Measurements from ENCODE around the gene ENPP1. TPM values are rescaled to one million over a fixed set of nuclear protein-coding genes. Genes with fewer than 3 reads are reported as not detected.
"Not testable (repeated sequence)": the region's sequence is repeated elsewhere in the genome, so short reads cannot be mapped to it uniquely, and the experiment has no call there.

The ENPP1 gene
- total RNA-seq, 1 donor from 2014 or later: 3.5 TPM

- intact Hi-C loops (cut with micrococcal nuclease): no loop called here
Measured at GRCh38 chr6:131828080-131828479, 20.3 kb downstream of the ENPP1 start.

DNA sequence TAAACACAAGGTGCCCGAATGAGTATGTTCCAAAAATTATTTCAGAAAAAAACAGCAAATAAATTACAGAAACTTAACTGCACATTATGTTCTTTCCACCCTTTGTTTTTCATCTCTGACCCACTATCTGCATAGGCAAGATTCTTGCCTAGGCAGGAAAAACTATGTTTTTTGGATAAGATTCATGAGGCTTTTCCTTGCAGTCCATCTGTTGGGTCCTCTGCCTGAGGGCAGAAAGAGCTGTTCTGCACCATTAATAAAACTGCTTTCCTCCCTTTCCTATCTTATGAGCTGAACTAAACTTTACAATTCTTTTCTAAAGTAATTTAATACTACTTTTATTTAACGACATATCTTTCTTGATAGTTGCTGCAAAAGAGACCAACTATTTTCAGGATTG is 21.1 kb downstream of the ENPP1 start:
- intact Hi-C loops (cut with micrococcal nuclease): no loop called here

DNA sequence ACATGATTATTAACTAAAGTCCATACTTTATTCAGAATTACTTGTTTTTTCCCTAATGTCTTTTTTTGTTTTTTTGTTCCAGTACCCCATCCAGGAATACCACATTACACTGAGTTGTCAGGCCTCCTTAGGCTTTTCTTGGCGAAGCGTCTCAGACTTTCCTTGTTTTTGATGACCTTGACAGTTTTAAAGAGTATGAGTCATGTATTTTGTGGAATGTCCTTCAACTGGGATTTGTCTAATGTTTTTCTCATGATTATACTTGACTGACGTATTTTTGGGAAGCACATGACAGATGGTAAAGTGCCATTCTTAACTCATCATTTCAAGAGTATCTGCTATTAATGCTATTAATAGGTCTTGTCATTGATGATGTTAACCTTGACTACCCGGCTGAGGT is 23.6 kb downstream of the ENPP1 start:
- intact Hi-C loops (cut with micrococcal nuclease): no loop called here

DNA sequence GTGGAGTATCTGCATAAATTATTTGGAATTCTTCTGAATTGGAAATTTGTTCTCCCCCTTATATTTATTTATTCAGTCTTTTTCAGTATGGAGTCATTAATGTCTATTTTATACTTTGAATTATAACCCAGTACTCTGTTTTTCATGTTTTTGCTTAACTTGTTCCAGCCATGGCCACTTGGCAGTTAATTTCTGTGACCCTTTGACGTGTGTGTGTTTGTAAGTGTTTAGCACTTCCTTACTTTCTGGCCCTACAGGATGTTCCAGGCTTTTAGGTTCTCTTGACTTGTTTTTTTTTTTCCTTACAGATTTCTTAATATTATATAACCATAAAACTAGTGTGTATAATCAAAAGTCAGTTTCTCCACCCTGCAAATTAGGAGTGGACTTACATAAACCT is 24.1 kb downstream of the ENPP1 start:
- intact Hi-C loops (cut with micrococcal nuclease): no loop called here

DNA sequence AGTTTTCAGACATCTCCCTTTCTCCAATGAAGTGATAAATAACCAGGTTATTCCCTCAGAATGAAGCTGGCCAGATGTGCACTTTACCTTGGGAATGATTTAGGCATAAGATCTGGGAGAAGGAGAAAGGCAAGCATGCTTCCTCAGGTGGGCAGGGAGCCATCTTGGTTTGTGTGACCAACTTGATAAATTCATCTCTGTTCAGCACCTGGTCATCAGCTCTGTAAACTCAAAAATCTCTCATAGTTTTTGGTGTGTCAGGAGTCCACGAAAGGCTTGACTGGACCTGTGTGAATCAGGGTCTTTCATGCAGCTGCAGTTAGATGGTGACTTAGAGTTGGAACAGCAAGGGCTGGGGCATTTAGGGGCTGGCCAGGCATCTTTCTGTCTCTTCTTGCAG is 24.5 kb downstream of the ENPP1 start:
- intact Hi-C loops (cut with micrococcal nuclease): no loop called here

DNA sequence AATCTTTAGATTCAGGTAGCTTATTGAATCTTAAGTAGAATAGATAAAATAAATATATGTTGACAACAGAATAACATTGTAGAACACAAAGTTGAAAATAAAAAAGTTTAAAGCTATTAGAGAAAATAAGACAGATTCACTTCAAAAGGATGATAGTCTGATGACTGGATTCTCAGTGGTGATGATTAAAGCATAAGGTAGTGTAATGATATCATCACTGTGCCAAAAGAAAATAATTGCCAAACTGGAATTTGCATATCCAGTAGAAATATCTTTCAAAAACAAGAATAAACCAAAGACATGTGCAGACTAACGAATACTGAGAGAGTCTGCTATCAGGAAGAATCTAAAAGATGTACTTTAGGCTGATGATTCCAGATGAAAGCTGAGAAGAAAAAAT is 30.2 kb downstream of the ENPP1 start:
- intact Hi-C loops (cut with micrococcal nuclease): no loop called here

DNA sequence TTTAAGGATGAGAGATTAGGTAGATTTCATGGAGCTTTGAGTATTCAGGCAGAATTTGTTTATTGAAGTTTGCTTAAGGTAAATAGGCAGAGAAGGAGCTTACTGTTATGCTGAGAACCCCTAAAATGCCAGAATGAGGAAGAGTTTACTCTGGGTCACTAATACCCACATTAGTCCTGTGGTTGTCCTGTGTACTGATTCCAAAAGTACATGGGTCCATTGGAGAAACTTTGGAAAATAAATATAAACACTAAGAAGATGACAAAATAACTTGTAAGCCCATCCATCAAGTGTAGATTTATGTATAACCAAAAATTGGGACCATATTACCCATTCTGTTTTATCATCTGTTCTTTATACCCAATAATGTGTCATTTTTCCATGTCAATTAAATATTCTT is 31.6 kb downstream of the ENPP1 start:
- intact Hi-C loops (cut with micrococcal nuclease): no loop called here

- intact Hi-C loops (cut with micrococcal nuclease): no loop called here
Measured at GRCh38 chr6:131840441-131840840, 32.6 kb downstream of the ENPP1 start.

DNA sequence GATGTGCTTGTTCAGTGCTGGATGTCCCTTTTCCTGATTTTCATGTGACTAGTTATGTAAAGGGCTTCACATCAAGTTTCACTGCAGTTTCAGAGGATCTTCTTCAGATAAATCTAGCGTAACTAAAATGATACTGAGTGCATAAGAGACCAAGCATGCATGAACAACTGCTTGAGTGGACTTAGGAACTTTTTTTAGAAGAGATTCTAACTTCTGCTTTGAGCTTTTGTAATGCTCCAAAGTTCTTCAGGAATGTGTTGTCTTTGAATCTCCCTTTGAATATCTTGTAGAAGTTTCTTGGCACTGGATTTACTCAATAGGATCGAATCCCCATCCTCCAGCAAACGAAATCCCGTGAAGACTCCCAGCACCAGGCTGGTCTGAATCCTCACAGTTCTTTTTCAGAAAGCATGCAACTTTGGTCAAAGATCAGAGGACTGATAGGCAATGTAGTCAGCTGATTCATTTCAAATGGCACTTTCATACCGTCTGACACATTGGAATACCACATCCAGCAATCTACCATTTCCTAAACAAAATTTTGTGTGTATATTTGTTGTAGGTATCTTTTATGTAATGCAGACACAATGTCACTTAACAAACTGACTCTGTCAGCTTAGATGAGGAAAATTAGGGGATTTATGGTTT is 33.2 kb downstream of the ENPP1 start:
- intact Hi-C loops (cut with micrococcal nuclease): no loop called here

DNA sequence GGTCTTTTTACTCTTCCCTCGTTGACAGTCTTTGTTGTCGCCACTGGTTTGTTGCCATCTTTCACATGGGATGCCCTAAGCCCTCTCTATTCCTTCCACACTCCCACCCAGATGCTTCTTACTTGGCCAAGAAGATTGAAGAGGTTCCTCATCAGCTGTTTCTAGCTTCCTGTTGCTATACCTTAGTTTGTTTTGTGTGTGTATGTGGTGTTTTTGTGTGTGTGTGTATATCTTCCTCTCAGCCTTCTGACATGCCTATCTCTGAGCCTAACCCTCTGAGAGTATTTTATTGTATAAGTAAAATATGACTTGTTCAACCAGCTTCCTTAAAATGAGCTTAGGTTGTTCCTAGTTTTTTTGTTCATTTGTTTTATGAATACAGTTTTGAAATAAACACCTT is 35.9 kb downstream of the ENPP1 start:
- intact Hi-C loops (cut with micrococcal nuclease): no loop called here

DNA sequence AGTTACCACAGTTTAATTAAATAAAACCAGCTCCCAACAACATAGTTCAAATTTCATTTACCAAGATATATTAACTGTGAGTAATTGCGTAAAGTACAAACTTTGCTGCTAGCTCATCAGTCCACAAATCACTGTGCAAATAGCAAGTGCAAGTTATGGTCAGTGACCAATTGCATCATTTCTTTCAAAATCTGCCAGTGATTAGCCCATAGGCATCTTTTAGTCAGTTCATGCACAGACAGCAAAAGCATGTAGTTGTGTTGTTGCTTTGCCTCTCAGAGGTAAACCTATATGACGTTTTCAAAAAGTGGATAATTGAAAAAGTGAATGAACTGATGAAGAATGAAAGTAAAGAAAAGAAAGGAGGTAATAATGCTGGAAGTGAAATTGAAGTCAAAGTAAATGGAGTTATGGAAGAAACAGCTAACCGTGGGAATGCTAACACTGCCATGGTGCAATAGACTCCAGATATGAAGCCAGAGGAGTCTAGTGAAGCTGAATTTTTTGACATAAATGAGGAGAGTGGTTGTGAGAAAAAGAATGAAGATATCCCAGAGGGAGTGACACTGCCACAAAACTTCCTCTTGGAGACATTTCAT is 36.5 kb downstream of the ENPP1 start:
- intact Hi-C loops (cut with micrococcal nuclease): no loop called here

GRCh38 chr6:131846023-131846663 is 38.3 kb downstream of the ENPP1 start:
- intact Hi-C loops (cut with micrococcal nuclease): no loop called here

DNA sequence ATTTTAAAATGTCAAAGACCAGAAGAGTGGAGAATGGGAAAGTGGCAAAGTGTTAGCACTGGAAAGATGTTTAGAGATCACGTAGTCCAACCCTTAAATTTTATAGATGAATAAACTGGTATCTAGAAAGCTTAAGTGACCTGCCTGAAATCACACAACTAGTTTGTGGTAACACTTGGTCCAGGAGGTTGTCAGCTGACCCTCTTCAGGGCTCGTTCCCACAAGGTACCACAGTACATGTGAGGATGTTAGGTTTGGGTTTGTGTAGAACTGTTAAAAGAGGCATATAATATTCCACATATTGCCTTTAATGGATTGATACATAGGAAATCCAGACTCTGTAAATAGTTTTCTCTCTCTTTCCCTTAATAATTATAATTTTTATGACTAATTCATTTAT is 39.1 kb downstream of the ENPP1 start:
- intact Hi-C loops (cut with micrococcal nuclease): no loop called here

- intact Hi-C loops (cut with micrococcal nuclease): no loop called here
Measured at GRCh38 chr6:131849799-131850198, 42.0 kb downstream of the ENPP1 start.

DNA sequence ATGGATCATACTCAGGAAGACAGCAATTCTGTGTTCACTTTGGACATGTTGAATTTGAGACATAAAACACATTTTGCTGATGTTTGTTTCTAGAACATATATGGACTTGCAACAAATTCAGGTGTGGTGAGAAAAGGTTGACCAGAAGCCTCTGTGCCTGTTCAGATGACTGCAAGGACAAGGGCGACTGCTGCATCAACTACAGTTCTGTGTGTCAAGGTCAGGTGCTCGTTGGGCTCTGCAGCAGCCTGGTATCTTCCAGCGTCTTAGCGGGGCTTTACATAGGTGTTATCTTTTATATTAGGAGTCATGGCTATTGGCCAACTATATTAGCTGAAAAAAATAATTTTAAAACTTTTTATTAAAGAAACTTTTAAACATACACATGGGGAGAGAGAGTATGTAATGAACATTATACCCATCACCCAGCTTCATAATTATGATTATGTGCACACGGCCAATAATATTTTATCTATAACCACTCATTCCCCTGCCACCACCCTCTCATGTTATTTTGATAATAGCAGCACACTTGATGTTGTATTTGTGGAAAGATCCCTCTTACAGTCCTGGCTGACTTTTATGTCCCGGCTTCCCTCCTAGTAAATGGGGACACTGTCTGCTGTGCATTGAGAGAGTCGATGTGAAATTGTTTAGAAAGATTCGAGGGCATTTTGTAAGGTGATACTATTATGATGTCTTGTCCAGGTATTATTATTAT is 43.4 kb downstream of the ENPP1 start:
- intact Hi-C loops (cut with micrococcal nuclease): no loop called here

- intact Hi-C loops (cut with micrococcal nuclease): no loop called here
Measured at GRCh38 chr6:131852200-131852599, 44.4 kb downstream of the ENPP1 start.

DNA sequence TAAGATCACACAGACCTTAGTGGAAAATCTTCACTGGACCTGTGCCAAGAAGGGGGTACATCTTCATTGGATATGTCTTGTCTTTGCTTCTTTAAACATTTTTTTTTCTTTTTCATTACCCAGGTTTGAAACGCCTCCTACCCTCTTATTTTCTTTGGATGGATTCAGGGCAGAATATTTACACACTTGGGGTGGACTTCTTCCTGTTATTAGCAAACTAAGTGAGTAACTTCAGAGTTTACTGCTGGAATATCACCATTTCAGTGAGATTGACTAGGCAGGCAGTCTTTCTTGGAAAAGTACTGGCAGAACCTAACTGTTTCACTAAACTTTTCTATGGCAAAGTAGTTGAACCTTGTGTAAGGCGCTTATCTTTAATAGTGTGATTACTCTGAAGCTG is 47.0 kb downstream of the ENPP1 start:
- intact Hi-C loops (cut with micrococcal nuclease): no loop called here

DNA sequence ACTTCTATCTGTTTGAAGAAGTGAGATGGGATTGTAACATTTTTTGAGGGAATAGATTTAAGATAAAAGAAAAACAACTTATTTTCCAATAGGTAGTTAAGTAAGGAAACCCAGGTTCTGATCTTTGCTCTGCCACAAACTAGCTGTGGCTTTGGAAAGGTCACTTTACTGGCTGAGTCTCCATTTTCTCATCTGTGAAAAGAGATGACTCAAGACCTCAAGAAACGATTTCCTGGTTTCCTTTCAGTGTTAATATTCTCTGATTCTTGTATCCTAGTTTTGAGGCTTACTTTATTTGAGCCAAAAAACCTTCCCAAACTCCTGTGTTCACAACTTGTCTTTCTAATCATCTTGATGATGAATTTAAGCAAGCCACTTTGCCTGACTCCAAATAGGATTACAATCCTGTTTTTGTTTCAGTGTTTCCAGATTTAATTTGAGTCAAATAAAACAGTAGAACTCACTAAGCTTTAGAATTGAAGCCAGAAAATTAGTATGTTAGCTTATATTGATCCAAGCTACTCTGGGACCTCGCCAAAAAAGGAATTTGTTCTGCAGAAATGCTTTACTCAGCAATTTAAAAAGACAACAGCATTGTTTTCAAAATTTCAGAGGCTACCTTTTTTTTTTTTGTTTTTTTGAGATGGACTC is 51.1 kb downstream of the ENPP1 start:
- intact Hi-C loops (cut with micrococcal nuclease): no loop called here

GRCh38 chr6:131859658-131860057 is 51.8 kb downstream of the ENPP1 start:
- intact Hi-C loops (cut with micrococcal nuclease): not testable (repeated sequence)

GRCh38 chr6:131861381-131861780 is 53.6 kb downstream of the ENPP1 start:
- intact Hi-C loops (cut with micrococcal nuclease): no loop called here

GRCh38 chr6:131862476-131862875 is 54.7 kb downstream of the ENPP1 start:
- intact Hi-C loops (cut with micrococcal nuclease): no loop called here

- intact Hi-C loops (cut with micrococcal nuclease): no loop called here
Measured at GRCh38 chr6:131867744-131868143, 59.9 kb downstream of the ENPP1 start.
